Endothelial cell of umbilical vein (primary cell): ENCODE results near the gene RSBN1. TPM values are rescaled to one million over a fixed set of nuclear protein-coding genes. Genes with fewer than 3 reads are reported as not detected.
A peak's percentile ranks its signal among the peaks of the same experiment; 100 is the strongest.

ENCODE experiments used
- BruUV-seq: library from RNA; stranded (reverse); fragments of 400-500 nt; replicated peaks from 2 replicates; lab custom pipeline; 2021; lab: Mats Ljungman, UMichigan
- CTCF ChIA-PET: fragments of 300-600, 350-600 bp; sonication (Branson Sonifier 250); formaldehyde crosslinking; loops from one replicate; lab custom pipeline; 2021; ENCODE audit warnings: antibody characterized with exemption, inconsistent platforms; lab: Charles Lee
- POLR2A ChIA-PET: fragments of 300-600, 350-600 bp; sonication (Branson Sonifier 250); formaldehyde crosslinking; loops from one replicate; lab custom pipeline; 2021; ENCODE audit warnings: antibody characterized with exemption, inconsistent platforms; lab: Charles Lee
- DNase-seq: peaks from one replicate; pipeline ENCODE4 v3.0.0-alpha.2; 2011; ENCODE audit warnings: low read depth, low spot score
- FAIRE-seq: peaks from 2 replicates; lab custom pipeline; 2011; peaks lifted over from hg19 to GRCh38; lab: Jason Lieb, UNC
- H2AFZ ChIP-seq: 2 replicates; pipeline ENCODE4 v1.6.0; 2012; ENCODE audit warnings: low read depth, low read length, control low read depth, inconsistent platforms
- H3K27ac ChIP-seq: 2 replicates; pipeline ENCODE4 v1.5.1; 2011; ENCODE audit warnings: low read depth, mild to moderate bottlenecking, control low read depth, low read length, moderate library complexity; ENCODE audit not compliant: insufficient read depth
- H3K27me3 ChIP-seq, 2 experiments: 2 replicates each; pipeline versions ENCODE4 v1.6.0 to v1.6.1; 2011; ENCODE audit warnings: low read length in 2 of 2, mixed read lengths in 1 of 2; ENCODE audit not compliant: control insufficient read depth in 2 of 2, insufficient read depth in 2 of 2
- H3K36me3 ChIP-seq, 2 experiments: 2 replicates in 1 of 2; 3 replicates in 1 of 2; pipeline ENCODE4 v1.5.1; 2011; ENCODE audit warnings: low read length in 2 of 2, mild to moderate bottlenecking in 1 of 2, moderate library complexity in 1 of 2; ENCODE audit not compliant: control insufficient read depth in 2 of 2, insufficient read depth in 2 of 2; ENCODE audit errors: extremely low read depth in 1 of 2
- H3K4me1 ChIP-seq: 3 replicates; pipeline ENCODE4 v1.5.1; 2011; ENCODE audit warnings: mild to moderate bottlenecking, low read length; ENCODE audit not compliant: control insufficient read depth, insufficient read depth; ENCODE audit errors: extremely low read depth
- H3K4me2 ChIP-seq: 2 replicates; pipeline ENCODE4 v1.6.1; 2011; ENCODE audit warnings: low read length, control low read depth, mixed read lengths; ENCODE audit not compliant: insufficient read depth
- H3K4me3 ChIP-seq, 3 experiments: fragments of 200-600 bp in 1 of 3; sonication (generic), shearing (Covaris generic) in 1 of 3; replicated peaks in 1 of 3; 2 replicates each; pipeline ENCODE4 v1.5.1; 2011 to 2016; ENCODE audit warnings: control low read depth in 3 of 3, low read length in 3 of 3, mild to moderate bottlenecking in 2 of 3, inconsistent platforms in 1 of 3, low read depth in 1 of 3, moderate library complexity in 1 of 3; ENCODE audit not compliant: insufficient read depth in 1 of 3
- H3K79me2 ChIP-seq: 2 replicates; pipeline ENCODE4 v1.6.0; 2012; ENCODE audit warnings: low read length, inconsistent platforms; ENCODE audit not compliant: control insufficient read depth, insufficient read depth
- H3K9ac ChIP-seq: replicated peaks from 2 replicates; pipeline ENCODE3; 2011; ENCODE audit warnings: low read length, control low read depth; ENCODE audit not compliant: insufficient read depth; ENCODE audit errors: extremely low read depth
- H3K9me1 ChIP-seq: replicated peaks from 3 replicates; pipeline ENCODE4 v1.6.0; 2011; ENCODE audit warnings: mild to moderate bottlenecking, low read length; ENCODE audit not compliant: control insufficient read depth, insufficient read depth; ENCODE audit errors: extremely low read depth
- H3K9me3 ChIP-seq: replicated peaks from 2 replicates; pipeline ENCODE4 v1.5.1; 2012; ENCODE audit warnings: low read length, inconsistent platforms; ENCODE audit not compliant: control insufficient read depth, insufficient read depth
- H4K20me1 ChIP-seq: replicated peaks from 2 replicates; pipeline ENCODE3; 2011; ENCODE audit warnings: mild to moderate bottlenecking, low read length; ENCODE audit not compliant: control insufficient read depth, insufficient read depth; ENCODE audit errors: extremely low read depth
- EZH2 ChIP-seq: IDR thresholded peaks from 2 replicates; pipeline ENCODE4 v1.6.1; 2012; ENCODE audit warnings: borderline replicate concordance, low read depth, mild to moderate bottlenecking, moderate library complexity, low read length, inconsistent platforms; ENCODE audit not compliant: severe bottlenecking
- FOS ChIP-seq: IDR thresholded peaks from 2 replicates; pipeline ENCODE4 v1.6.1; 2011; ENCODE audit warnings: mild to moderate bottlenecking, low read length, moderate library complexity, borderline replicate concordance; ENCODE audit not compliant: insufficient read depth
- GATA2 ChIP-seq: IDR thresholded peaks from 2 replicates; pipeline ENCODE4 v1.7.0; 2011; ENCODE audit warnings: low read depth, mild to moderate bottlenecking, moderate library complexity, mixed read lengths, low read length; ENCODE audit not compliant: insufficient read length, insufficient read depth
- JUN ChIP-seq: IDR thresholded peaks from 2 replicates; pipeline ENCODE4 v1.6.1; 2011; ENCODE audit warnings: borderline replicate concordance, low read depth; ENCODE audit not compliant: insufficient read length, insufficient read depth
- MYC ChIP-seq: IDR thresholded peaks from one replicate; pipeline ENCODE4 v1.6.1; 2011; ENCODE audit warnings: mild to moderate bottlenecking, low read depth, low read length
- POLR2AphosphoS5 ChIP-seq: IDR thresholded peaks from 2 replicates; pipeline ENCODE4 v1.6.1; 2012; ENCODE audit warnings: low read depth, mild to moderate bottlenecking, control low read depth, low read length, moderate library complexity; ENCODE audit not compliant: insufficient read depth
- dilution Hi-C: fragments of 300-500 bp; cut with MboI; formaldehyde crosslinking; loops from one replicate; pipeline ENCODE4 v1.15.0; 2019; ENCODE audit warnings: low sequenced_read_pairs; ENCODE audit not compliant: extremely low pct_ligation_motif_present
- intact Hi-C: fragments of 100-400 bp; cut with micrococcal nuclease; formaldehyde crosslinking; loops from one replicate; pipeline ENCODE4 v1.10.0; 2022
- polyA plus RNA-seq, 4 experiments: library from polyadenylated mRNA; depleted of rRNA in 3 of 4; stranded (reverse) in 3 of 4; unstranded in 1 of 4; fragments of >200 nt; gene quantifications; 2 replicates each; pipeline versions ENCODE4 v1.2.1 to v1.2.3, GENCODE V29; 2011 to 2012; ENCODE audit warnings: missing spikeins in 1 of 4
- total RNA-seq: library from RNA; stranded (reverse); gene quantifications from 2 replicates; pipeline ENCODE4 v1.2.3, GENCODE V29; 2021
- TF ChIP-seq, protein P1 (sequence below), 2 donors: IDR thresholded peaks; 1 replicate in 1 of 2; 2 replicates in 1 of 2; pipeline ENCODE4 v1.5.1; 2011; ENCODE audit warnings: low read length in 2 of 2, mild to moderate bottlenecking in 2 of 2, moderate library complexity in 2 of 2, control low read depth in 1 of 2, inconsistent platforms in 1 of 2, low read depth in 1 of 2; ENCODE audit not compliant: insufficient read depth in 1 of 2; ENCODE audit errors: extremely low read depth in 1 of 2

The RSBN1 gene
- total and polyA plus RNA-seq, 2 donors (not counting 3 experiments of a cell fraction or from before 2014, with no cell fraction given) = 4.0 to 13.4 TPM

DNA sequence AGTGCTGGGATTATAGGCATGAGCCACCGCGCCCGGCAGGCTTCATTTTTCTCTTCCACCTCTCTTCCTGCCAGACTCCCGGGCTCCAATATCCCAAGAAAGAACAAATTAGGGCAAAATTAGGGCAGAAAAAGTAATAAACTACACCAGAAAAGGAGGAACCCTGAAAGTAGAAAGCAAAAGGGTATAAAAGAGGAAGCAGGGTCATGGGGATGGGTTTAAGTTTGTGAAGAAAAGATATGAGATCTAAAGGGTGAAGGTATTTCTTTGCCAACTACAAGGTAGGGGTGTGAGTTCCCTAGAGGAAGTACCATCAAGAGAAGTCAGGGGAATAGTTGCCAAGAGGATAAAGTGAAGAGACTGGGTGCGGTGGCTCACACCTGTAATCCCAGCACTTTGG is 49.4 kb upstream of the RSBN1 start:
- intact Hi-C loops = loop anchor here (1.0 kb wide), 2 partner anchors 44 to 68 kb away; partner anchors contain the start of genes DCLRE1B and HIPK1
- dilution Hi-C loops = no loop called here
- Histone ChIP-seq H3K36me3 (no peaks in the 10 kb centered on the region), H3K79me2 (no peaks in the 10 kb centered on the region), H4K20me1 (no peaks in the 10 kb centered on the region), H3K4me2 (no peak overlapping the region), H3K27ac (peak overlapping the region; percentile 74), H3K27me3 (no peaks in the 10 kb centered on the region), H2AFZ (no peak overlapping the region), H3K9me3 (no peaks in the 10 kb centered on the region), H3K9ac (no peak overlapping the region), H3K9me1 (no peaks in the 10 kb centered on the region), H3K4me3 (no peak overlapping the region), H3K4me1 (peaks cover 14% of the 10 kb centered on the region)
- FAIRE-seq = no peak
- BruUV-seq = no TSS peak
- no peak for DNase-seq
- POLR2A ChIA-PET = interaction anchor here (1.5 kb wide), 1 partner anchor 43 kb away, joined by 5 read pairs; the partner anchor contains the start of genes AP4B1 and DCLRE1B
- CTCF ChIA-PET = no interaction called here
- TF ChIP-seq EZH2 = no peak
- no peak for TF ChIP-seq POLR2AphosphoS5
- no peak for TF ChIP-seq GATA2
- TF ChIP-seq, protein P1, sequence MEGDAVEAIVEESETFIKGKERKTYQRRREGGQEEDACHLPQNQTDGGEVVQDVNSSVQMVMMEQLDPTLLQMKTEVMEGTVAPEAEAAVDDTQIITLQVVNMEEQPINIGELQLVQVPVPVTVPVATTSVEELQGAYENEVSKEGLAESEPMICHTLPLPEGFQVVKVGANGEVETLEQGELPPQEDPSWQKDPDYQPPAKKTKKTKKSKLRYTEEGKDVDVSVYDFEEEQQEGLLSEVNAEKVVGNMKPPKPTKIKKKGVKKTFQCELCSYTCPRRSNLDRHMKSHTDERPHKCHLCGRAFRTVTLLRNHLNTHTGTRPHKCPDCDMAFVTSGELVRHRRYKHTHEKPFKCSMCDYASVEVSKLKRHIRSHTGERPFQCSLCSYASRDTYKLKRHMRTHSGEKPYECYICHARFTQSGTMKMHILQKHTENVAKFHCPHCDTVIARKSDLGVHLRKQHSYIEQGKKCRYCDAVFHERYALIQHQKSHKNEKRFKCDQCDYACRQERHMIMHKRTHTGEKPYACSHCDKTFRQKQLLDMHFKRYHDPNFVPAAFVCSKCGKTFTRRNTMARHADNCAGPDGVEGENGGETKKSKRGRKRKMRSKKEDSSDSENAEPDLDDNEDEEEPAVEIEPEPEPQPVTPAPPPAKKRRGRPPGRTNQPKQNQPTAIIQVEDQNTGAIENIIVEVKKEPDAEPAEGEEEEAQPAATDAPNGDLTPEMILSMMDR (IDR thresholded peaks at IDR 0.05; ENCODE audit: extremely low read depth in 1 of 2, insufficient read depth in 1 of 2, low read depth in 1 of 2, low read length in 2 of 2) = no peak
- TF ChIP-seq FOS = no peak
- TF ChIP-seq JUN = no peak
- no peak for TF ChIP-seq MYC
